ENCODE results near the gene AGL.
"Not testable (repeated sequence)": the region's sequence is repeated elsewhere in the genome, so short reads cannot be mapped to it uniquely, and the experiment has no call there.

Gene AGL

DNA sequence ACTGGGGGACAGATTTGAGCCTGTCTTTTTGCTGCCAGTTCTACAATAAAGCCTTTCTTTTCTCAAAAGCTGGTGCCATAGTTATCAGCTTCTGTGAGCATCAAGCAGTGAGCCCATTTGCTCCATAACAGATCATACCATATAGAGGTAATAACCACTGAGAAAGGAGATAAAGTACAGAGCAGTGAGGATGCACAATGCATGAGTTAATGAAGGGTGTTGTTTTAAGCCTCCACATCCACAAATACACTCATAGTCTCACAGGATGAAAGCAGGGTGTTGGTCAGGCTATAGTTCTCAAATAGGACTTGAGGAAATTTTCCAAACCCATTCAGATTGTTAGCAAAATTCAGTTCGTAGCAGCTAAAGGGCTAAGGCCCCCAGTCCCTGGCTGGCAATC lies 94.0 kb downstream of the AGL start:
- no peak for DNase-seq

GRCh38 chr1:99945174-99945573 lies 95.0 kb downstream of the AGL start:
- DNase-seq, result no peak

DNA sequence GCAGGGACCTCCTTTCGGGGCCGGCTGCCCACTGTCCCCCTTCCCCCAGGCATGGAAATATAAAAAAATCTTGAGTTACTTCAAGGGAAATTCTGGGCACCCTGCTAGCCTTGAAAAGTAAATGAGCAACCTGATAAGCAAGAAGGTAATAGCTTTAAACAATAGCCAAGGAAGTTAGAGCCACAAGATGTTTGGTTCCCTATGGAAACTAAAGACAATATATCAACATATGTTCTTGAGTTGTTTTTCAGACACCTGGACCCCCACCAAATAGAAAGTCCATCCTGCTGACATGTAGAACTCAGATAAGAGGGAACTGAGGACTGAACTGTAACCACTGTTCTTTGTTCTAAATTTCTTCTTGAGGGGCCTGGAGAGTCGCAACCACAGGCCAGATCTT lies 100.3 kb downstream of the AGL start:
- no peak for DNase-seq

DNA sequence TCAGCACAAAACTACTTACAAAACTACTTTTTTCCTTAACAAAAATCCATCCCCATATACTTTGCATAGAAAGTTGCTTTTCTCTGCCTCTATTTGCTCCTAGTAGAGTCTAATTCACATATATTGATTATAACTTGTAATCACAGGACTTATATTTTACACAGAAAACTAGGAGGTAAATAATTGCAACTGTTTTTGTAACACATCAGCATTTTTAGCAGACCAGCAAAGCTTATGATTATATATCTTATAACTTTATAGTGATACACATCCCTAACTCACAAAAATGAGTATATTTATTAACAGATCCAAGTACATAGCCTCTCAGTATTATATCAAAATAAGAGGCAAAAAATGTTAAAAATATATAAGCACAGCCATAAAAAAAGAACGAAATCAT lies 102.4 kb downstream of the AGL start:
- no peak for DNase-seq

- DNase-seq, result no peak
Observed at GRCh38 chr1:99955375-99955774, 105.2 kb downstream of the AGL start.

- no peak for DNase-seq
Observed at GRCh38 chr1:99956755-99957154, 106.6 kb downstream of the AGL start.

DNA sequence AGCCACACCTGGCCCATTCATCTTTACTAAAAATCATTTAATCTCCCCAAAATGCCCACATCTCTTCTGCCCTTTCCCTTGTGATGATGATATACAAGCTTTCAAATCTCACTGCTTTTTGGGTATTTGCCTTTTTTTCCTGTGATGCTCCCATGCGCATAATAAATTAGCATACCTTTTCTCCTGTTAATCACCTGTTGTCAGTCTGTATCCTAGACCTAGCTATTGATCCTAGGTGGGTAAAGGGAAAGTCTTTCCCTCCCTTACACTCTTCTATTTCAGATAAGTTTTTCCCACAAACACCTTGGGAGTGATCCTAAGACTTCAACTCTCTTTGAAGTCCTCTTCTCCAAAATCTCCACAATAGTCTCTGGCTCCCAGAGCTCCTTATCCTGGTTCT lies 107.7 kb downstream of the AGL start:
- DNase-seq, result no peak

DNA sequence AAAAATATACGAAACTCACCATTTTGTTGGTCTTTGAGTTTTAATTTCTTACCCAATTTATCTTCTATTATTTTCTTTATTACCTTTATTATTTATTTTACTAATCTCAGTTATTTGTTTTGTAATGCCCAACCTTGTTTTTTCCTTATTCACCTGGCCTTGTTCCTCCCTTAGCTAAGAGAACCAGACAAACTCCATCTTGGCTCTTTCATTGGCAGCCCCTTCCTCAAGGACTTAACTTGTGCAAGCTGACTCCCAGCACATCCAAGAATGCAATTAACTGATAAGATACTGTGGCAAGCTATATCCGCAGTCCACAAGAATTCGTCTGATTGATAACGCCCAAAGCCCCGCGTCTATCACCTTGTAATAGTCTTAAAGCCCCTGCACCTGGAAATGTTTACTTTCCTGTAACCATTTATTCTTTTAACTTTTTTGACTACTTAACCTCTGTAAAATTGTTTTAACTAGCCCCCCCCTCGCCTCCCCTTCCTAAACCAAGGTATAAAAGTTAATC lies 109.1 kb downstream of the AGL start:
- DNase-seq, result not testable (repeated sequence)

GRCh38 chr1:99960260-99960659 lies 110.1 kb downstream of the AGL start:
- DNase-seq, result not testable (repeated sequence)

- peak; percentile 35 for DNase-seq
Observed at GRCh38 chr1:99963041-99963795, 113.1 kb downstream of the AGL start.

- no peak for DNase-seq
Observed at GRCh38 chr1:99964806-99965205, 114.6 kb downstream of the AGL start.

DNA sequence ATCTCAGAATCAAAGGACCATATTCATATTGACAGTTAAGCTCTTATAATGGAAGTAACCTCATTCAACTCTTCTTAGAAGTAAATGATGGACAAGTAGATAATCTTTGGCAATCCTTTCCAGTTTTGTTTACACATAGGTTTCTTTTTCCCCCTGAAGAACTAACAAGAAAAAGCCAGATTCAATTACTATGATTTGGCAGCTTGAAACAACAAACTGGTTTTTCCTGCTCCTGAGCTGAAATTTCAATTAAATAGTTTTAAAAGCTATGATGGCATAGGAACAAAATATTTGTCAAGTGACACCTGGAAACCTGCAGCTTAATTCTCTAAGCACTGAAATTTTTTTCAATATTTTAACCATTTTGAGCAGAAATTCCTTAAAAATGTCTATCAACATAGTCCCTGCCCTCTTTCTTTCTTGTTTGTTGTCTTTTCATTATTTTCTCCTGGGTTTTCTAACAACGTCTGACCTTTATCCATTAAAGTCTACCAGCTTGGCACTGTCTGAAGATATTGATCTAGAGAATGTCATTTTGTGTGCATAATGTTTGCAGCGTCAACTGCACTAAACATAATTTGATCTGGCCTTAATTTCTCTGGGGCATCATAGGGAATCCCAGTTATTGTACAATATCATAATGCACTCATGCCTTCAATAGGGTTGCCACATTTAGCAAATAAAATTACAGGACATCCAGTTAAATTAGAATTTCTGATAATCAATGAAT lies 115.7 kb downstream of the AGL start:
- no peak for DNase-seq

DNA sequence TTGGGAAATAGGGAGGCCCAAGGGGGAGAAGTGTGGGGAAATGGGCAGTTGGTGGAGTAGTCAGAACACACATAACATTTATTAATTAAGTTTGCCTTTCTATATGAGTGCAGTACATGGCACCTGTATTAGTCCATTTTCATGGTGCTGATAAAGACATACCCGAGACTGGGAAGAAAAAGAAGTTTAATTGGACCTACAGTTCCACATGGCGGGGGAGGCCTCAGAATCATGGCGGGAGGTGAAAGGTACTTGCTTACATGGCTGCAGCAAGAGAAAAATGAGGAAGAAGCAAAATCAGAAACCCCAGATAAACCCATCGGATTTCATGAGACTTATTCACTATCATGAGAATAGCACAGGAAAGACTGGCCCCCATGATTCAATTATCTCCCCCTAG lies 118.1 kb downstream of the AGL start:
- no peak for DNase-seq

GRCh38 chr1:99969260-99969728 lies 119.1 kb downstream of the AGL start:
- no peak for DNase-seq

DNA sequence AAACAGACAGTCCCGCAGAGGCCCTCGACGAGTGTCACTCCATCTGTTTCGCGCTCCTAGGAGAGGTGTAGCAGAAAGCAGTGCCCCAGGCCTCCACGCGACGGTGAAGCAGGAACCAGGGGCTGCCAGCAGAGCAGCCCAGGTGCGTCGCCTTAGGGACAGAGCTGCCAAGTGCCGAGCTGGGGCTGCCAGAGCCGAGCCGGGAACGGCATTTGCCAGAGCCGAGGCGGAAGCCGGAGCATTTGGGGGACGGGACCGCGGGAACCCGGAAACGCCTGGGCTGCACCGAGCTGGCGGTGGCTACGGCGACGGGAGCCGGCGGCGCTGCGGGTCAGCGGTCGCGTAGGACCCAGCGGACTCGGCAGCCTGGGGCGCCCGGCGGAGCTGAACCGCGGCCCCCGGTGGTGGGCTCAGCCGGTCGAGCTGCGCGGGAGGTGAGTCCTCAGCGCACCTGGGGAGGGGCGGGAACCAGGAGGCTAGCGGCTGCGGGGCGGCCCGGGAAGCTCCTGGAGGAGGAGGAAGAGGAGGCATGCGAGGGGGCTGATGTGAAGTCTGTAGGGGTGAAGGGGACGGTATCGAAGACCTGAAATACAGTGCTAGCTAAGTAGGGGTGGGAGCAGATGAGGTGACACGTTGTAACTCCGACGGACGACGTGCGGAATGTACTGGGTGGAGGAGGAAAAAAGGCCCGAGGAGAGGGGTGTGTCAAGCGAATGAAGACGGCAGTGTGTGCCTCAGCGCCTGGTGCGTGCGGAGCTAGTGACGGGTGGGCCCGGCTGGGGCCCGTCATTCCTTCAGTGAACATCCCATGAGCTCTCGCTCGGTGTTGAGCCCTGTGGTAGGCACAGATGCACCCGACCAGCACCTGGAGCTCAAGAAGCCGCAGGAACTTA lies 119.8 kb downstream of the AGL start, which contains the start of gene SLC35A3:
SLC35A3 (plus strand) TSS at position 268 of the 893 bp plus-strand sequence. CDS start 23,559 bp downstream, outside the sequence.
- peak; percentile 63 for DNase-seq

DNA sequence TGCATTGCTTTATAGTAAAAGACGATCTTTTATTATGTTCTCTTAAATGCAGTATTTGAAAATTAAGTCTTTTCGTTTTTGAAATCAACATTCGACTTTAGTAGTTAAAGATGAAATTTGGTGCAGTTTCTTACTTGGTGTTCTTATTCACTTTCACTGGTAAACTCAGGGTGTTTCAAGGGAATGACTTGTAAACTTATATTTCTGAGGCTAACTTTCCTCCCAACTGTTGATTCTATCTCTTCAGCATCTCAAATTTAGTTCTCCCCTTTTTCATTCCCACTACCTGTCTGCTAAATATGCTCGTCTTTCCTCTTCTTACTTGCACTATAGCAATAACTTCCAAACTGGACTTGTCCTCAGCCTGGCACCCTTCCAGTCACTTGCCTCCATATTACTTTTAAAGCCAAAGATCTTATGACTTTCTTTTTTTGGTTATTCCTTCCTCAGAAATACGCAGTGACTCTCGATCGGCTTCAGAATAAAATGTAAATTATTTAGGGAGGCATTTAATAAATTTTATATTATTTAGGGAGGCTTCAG lies 120.6 kb downstream of the AGL start:
- DNase-seq, result no peak

GRCh38 chr1:99972066-99972465 lies 121.9 kb downstream of the AGL start:
- DNase-seq, result not testable (repeated sequence)

Measured in kidney glomerular epithelial cell (primary cell).